Kidney (tissue), 14 donors: Measurements from ENCODE around the gene CCL25. TPM values are rescaled to one million over a fixed set of nuclear protein-coding genes. Genes with fewer than 3 reads are reported as not detected.

Experiments
- DNase-seq, 5 donors: peaks; one replicate each; pipeline ENCODE4 v3.0.0-alpha.2; 2013 to 2020
- FAIRE-seq: peaks from 2 replicates; lab custom pipeline; 2012; peaks lifted over from hg19 to GRCh38; lab: Jason Lieb, UNC
- H3K27ac ChIP-seq, 2 donors: one replicate each; pipeline ENCODE4 v1.7.0; 2013; ENCODE audit warnings: low read depth in 2 of 2, low read length in 2 of 2, inconsistent platforms in 1 of 2
- H3K27me3 ChIP-seq: one replicate; pipeline ENCODE4 v1.7.1; 2013; ENCODE audit warnings: low read length, inconsistent platforms; ENCODE audit not compliant: control insufficient read depth, insufficient read depth
- H3K36me3 ChIP-seq, 3 donors: one replicate each; pipeline versions ENCODE4 v1.7.0 to v1.7.1; 2013; ENCODE audit warnings: low read length in 3 of 3, control low read depth in 1 of 3, inconsistent platforms in 1 of 3; ENCODE audit not compliant: insufficient read depth in 3 of 3, control insufficient read depth in 2 of 3
- H3K4me1 ChIP-seq, 3 donors: one replicate each; pipeline versions ENCODE4 v1.7.0 to v1.7.1; 2013; ENCODE audit warnings: low read length in 3 of 3, inconsistent platforms in 1 of 3, low read depth in 1 of 3; ENCODE audit not compliant: control insufficient read depth in 2 of 3, insufficient read depth in 2 of 3
- H3K4me3 ChIP-seq, 3 donors: one replicate each; pipeline versions ENCODE4 v1.7.0 to v1.8.1; 2013; ENCODE audit warnings: low read length in 3 of 3, control low read depth in 1 of 3, inconsistent platforms in 1 of 3
- H3K9ac ChIP-seq, 3 donors: one replicate each; pipeline versions ENCODE4 v1.7.0 to v1.7.1; 2013; ENCODE audit warnings: low read length in 3 of 3, control low read depth in 1 of 3, inconsistent platforms in 1 of 3
- H3K9me3 ChIP-seq, 3 donors: one replicate each; pipeline versions ENCODE4 v1.7.0 to v1.7.1; 2013; ENCODE audit warnings: low read length in 3 of 3, control low read depth in 1 of 3, inconsistent platforms in 1 of 3; ENCODE audit not compliant: control insufficient read depth in 2 of 3, insufficient read depth in 1 of 3
- intact Hi-C: fragments of 100-400 bp; cut with DNase I; formaldehyde crosslinking; loops from one replicate; pipeline ENCODE4 v1.11.1; 2022
- polyA plus RNA-seq: library from polyadenylated mRNA; stranded (reverse); fragments of 350-450 nt; fragmentation: Illumina TruSeq; extraction: RNeasy Lipid Tissue Mini Kit (QIAGEN cat#74804); gene quantifications from one replicate; pipeline ENCODE4 v1.2.3, GENCODE V29; 2014; ENCODE audit warnings: low read depth, low replicate concordance; ENCODE audit not compliant: insufficient read depth
- total RNA-seq: library from RNA; stranded (reverse); fragmentation: NEBNext Ultra II Directional; extraction: Animal tissue kit (Norgen Biotek cat#: 25700); gene quantifications from one replicate; pipeline ENCODE4 v1.2.1, GENCODE V29; 2021
- TF ChIP-seq, protein P1 (sequence below): IDR thresholded peaks from 3 replicates; pipeline ENCODE4 v1.5.1; 2012; ENCODE audit warnings: mild to moderate bottlenecking, moderate library complexity, borderline replicate concordance; ENCODE audit not compliant: insufficient read depth; ENCODE audit errors: extremely low read depth
- donor health status: control.
- donor health status: control.
- donor health status: control.
- donor health status: control.
- donor health status: control.
- donor health status: DM: yes; HTN: yes; CAD: no.
- donor health status: Normal renal cell carcinoma (clear cell type).

The CCL25 gene
- total and polyA plus RNA-seq, 2 donors from 2014 or later = not detected

DNA sequence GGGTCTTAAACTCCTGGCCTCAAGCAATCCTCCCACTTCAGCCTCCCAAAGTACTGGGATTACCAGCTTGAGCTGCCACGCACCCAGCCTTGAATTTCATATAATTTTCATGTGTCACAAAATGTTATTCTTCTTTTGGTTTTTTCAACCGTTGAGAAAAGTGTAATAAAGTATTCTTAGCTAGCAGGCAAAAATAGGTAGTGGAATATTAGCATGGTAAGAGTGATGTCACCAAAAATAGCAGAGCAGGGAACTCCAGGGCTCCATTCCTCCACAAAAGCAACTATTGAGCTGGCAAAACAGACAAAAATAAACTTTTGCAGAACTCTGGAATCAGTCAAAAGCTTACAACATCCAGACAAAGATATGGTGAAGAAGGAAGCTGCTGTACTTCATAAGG lies 52.9 kb downstream of the CCL25 start:
- no peak overlapping the region for H3K4me3 ChIP-seq
- DNase-seq (no peak), FAIRE-seq (no peak)
- intact Hi-C loops = no loop called here
- H3K9me3 ChIP-seq = no peaks in the 10 kb centered on the region
- H3K9ac ChIP-seq = no peak overlapping the region
- no peak overlapping the region for H3K27ac ChIP-seq
- TF ChIP-seq, protein P1, sequence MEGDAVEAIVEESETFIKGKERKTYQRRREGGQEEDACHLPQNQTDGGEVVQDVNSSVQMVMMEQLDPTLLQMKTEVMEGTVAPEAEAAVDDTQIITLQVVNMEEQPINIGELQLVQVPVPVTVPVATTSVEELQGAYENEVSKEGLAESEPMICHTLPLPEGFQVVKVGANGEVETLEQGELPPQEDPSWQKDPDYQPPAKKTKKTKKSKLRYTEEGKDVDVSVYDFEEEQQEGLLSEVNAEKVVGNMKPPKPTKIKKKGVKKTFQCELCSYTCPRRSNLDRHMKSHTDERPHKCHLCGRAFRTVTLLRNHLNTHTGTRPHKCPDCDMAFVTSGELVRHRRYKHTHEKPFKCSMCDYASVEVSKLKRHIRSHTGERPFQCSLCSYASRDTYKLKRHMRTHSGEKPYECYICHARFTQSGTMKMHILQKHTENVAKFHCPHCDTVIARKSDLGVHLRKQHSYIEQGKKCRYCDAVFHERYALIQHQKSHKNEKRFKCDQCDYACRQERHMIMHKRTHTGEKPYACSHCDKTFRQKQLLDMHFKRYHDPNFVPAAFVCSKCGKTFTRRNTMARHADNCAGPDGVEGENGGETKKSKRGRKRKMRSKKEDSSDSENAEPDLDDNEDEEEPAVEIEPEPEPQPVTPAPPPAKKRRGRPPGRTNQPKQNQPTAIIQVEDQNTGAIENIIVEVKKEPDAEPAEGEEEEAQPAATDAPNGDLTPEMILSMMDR = no peak
- no peaks in the 10 kb centered on the region for H3K4me1 ChIP-seq
- peaks cover 0 to 12% (median 0%) of the 10 kb centered on the region in 3 donors for H3K36me3 ChIP-seq
- H3K27me3 ChIP-seq = no peaks in the 10 kb centered on the region

- H3K9me3 ChIP-seq = no peaks in the 10 kb centered on the region
- no peak overlapping the region for H3K4me3 ChIP-seq
- H3K9ac ChIP-seq = no peak overlapping the region
- peaks cover 0 to 12% (median 0%) of the 10 kb centered on the region in 3 donors for H3K36me3 ChIP-seq
- intact Hi-C loops = no loop called here
- no peaks in the 10 kb centered on the region for H3K27me3 ChIP-seq
- DNase-seq = no peak
- H3K4me1 ChIP-seq = no peaks in the 10 kb centered on the region
- TF ChIP-seq, protein P1 = no peak
- H3K27ac ChIP-seq = no peak overlapping the region
- no peak for FAIRE-seq
Observed at GRCh38 chr19:8107301-8107903, 54.8 kb downstream of the CCL25 start.

DNA sequence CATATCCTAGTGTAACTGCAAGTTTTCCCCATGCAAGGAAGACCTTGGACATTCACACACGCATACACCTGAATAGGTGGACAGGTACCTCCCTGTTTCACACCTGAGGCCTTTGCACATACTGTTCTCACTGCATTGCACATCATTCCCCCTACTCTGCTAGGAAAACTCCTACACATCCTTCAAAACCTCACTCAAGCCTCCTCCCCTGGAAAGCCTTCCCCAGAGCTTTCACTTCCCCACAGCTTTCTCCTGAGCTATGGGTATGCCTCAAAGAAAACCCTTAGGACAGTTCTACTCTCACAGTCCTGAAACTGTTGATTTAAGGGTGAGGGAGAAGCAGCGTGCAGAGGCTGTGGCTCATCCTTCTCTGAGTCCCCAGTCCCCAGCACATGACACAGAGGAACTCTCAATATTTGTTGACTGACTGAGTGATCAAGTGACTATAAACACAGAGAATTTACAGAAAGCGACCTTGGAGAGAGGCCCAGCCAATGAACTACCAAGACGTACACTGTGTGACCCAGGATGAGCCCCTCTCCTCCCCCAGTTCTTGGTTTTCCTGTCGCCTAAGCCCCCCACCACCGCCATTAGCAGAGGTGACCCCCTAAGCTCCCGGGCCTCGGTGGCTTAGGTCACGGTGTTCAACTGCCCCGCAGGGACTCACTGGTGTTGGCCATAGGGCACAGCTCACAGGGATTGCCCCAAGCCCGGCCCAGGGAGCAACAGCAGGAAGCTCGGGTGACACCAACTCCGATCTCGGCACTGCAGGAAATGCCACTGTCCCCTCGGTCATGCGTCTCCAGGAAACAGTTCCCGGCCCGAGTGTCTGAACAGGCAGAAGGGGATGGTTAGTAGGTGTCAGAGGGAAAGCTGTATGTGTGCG lies 56.2 kb downstream of the CCL25 start:
- TF ChIP-seq, protein P1 = no peak
- Histone ChIP-seq H3K27me3 (no peaks in the 10 kb centered on the region), H3K9ac (no peak overlapping the region), H3K4me3 (no peak overlapping the region), H3K36me3 (peaks cover 0 to 12% (median 0%) of the 10 kb centered on the region in 3 donors), H3K27ac (no peak overlapping the region), H3K4me1 (no peaks in the 10 kb centered on the region), H3K9me3 (no peaks in the 10 kb centered on the region)
- FAIRE-seq = no peak
- intact Hi-C loops = no loop called here
- DNase-seq = peak in 1 of 5 donors; percentile 9
